SK-N-SH (cell line): ENCODE measurements around the gene GPR137. TPM values are rescaled to one million over a fixed set of nuclear protein-coding genes. Genes with fewer than 3 reads are reported as not detected.

Experiments used
- CTCF ChIA-PET: fragments of 300-600, 350-600 bp; formaldehyde crosslinking; extraction: SDS; loops from one replicate; lab custom pipeline; 2021; lab: Yijun Ruan, JAX
- POLR2A ChIA-PET: fragments of 350-600 bp; sonication (Branson Sonifier 250); formaldehyde crosslinking; extraction: SDS; loops from one replicate; lab custom pipeline; 2020; ENCODE audit warnings: antibody characterized with exemption, inconsistent platforms; lab: Yijun Ruan, JAX
- DNase-seq: peaks from one replicate; pipeline ENCODE4 v3.0.0; 2012
- H2AFZ ChIP-seq: fragments of 200-600 bp; sonication (generic); 2 replicates; pipeline ENCODE4 v1.8.1; 2016; ENCODE audit warnings: antibody characterized with exemption, mild to moderate bottlenecking, low read depth
- H3F3A ChIP-seq: fragments of 200-600 bp; sonication (generic); replicated peaks from 2 replicates; pipeline ENCODE3; 2016; ENCODE audit warnings: antibody characterized with exemption, mild to moderate bottlenecking; ENCODE audit not compliant: insufficient read depth
- H3K27ac ChIP-seq, 2 experiments: fragments of 200-500 bp in 1 of 2; fragments of 200-600 bp in 1 of 2; sonication (Bioruptor generic) in 1 of 2; sonication (generic), shearing (Covaris generic) in 1 of 2; 2 replicates each; pipeline versions ENCODE4 v1.5.1 to v1.6.1; 2014 to 2016; ENCODE audit warnings: low read depth in 2 of 2, inconsistent platforms in 1 of 2, low read length in 1 of 2, mild to moderate bottlenecking in 1 of 2, mixed read lengths in 1 of 2
- H3K27me3 ChIP-seq: fragments of 200-600 bp; sonication (generic), shearing (Covaris generic); 2 replicates; pipeline ENCODE4 v1.6.1; 2016; ENCODE audit warnings: mixed run types; ENCODE audit not compliant: insufficient read depth
- H3K36me3 ChIP-seq, 2 experiments: fragments of 200-500 bp in 1 of 2; fragments of 200-600 bp in 1 of 2; sonication (Bioruptor generic) in 1 of 2; sonication (generic) in 1 of 2; replicated peaks in 1 of 2; 2 replicates each; pipeline versions ENCODE3 to v1.5.1; 2014 to 2016; ENCODE audit warnings: low read length in 1 of 2, mild to moderate bottlenecking in 1 of 2; ENCODE audit not compliant: insufficient read depth in 2 of 2, control insufficient read depth in 1 of 2
- H3K4me1 ChIP-seq, 2 experiments: fragments of 200-500 bp in 1 of 2; fragments of 200-600 bp in 1 of 2; sonication (Bioruptor generic) in 1 of 2; sonication (generic), shearing (Covaris generic) in 1 of 2; 2 replicates each; pipeline versions ENCODE4 v1.5.1 to v1.6.1; 2014 to 2016; ENCODE audit warnings: low read depth in 1 of 2, low read length in 1 of 2, mixed run types in 1 of 2; ENCODE audit not compliant: insufficient read depth in 2 of 2, control insufficient read depth in 1 of 2
- H3K4me2 ChIP-seq: fragments of 200-600 bp; sonication (generic), shearing (Covaris generic); 2 replicates; pipeline ENCODE4 v1.6.1; 2017; ENCODE audit warnings: mixed run types
- H3K4me3 ChIP-seq, 2 experiments: fragments of 200-500 bp in 1 of 2; fragments of 200-600 bp in 1 of 2; sonication (Bioruptor generic) in 1 of 2; sonication (generic), shearing (Covaris generic) in 1 of 2; 2 replicates each; pipeline versions ENCODE4 v1.5.1 to v1.8.1; 2014 to 2016; ENCODE audit warnings: low read depth in 2 of 2, inconsistent platforms in 1 of 2, low read length in 1 of 2, mild to moderate bottlenecking in 1 of 2, mixed read lengths in 1 of 2, moderate library complexity in 1 of 2
- H3K79me2 ChIP-seq: fragments of 200-600 bp; sonication (generic); 2 replicates; pipeline ENCODE4 v1.8.1; 2017; ENCODE audit warnings: mild to moderate bottlenecking; ENCODE audit not compliant: insufficient read depth
- H3K9ac ChIP-seq: fragments of 200-600 bp; sonication (generic); 2 replicates; pipeline ENCODE4 v1.6.1; 2017; ENCODE audit warnings: mixed run types
- H3K9me2 ChIP-seq: fragments of 200-600 bp; sonication (generic); 2 replicates; pipeline ENCODE4 v1.6.1; 2017; ENCODE audit warnings: mixed run types
- H3K9me3 ChIP-seq: fragments of 200-600 bp; sonication (generic); 2 replicates; pipeline ENCODE4 v1.6.1; 2017; ENCODE audit warnings: mixed run types, mild to moderate bottlenecking, moderate library complexity
- H4K20me1 ChIP-seq: fragments of 200-600 bp; sonication (generic); 2 replicates; pipeline ENCODE4 v1.6.1; 2017; ENCODE audit warnings: mild to moderate bottlenecking, mixed run types; ENCODE audit not compliant: insufficient read depth
- CHD2 ChIP-seq: fragments of 150-350 bp; IDR thresholded peaks from 2 replicates; pipeline ENCODE4 v1.6.1; 2018; ENCODE audit warnings: low read length; ENCODE audit not compliant: partially characterized antibody
- CTCF ChIP-seq: fragments of 200-600 bp; sonication (generic); IDR thresholded peaks from 2 replicates; pipeline ENCODE4 v1.6.1; 2017; ENCODE audit warnings: antibody characterized with exemption, mild to moderate bottlenecking, moderate library complexity
- ELF1 ChIP-seq: IDR thresholded peaks from 2 replicates; pipeline ENCODE4 v1.4.0; 2012
- FOSL2 ChIP-seq: IDR thresholded peaks from 2 replicates; pipeline ENCODE4 v1.4.0; 2012; ENCODE audit warnings: low read depth, mild to moderate bottlenecking, moderate library complexity, borderline replicate concordance
- GABPA ChIP-seq: IDR thresholded peaks from 2 replicates; pipeline ENCODE4 v1.4.0; 2012; ENCODE audit warnings: low read depth, mild to moderate bottlenecking
- MAX ChIP-seq: IDR thresholded peaks from 2 replicates; pipeline ENCODE4 v1.4.0; 2012; ENCODE audit warnings: low read depth
- MEF2A ChIP-seq: IDR thresholded peaks from 2 replicates; pipeline ENCODE4 v1.4.0; 2012; ENCODE audit warnings: low read depth, borderline replicate concordance
- MXI1 ChIP-seq: IDR thresholded peaks from 2 replicates; pipeline ENCODE4 v1.6.1; 2012; ENCODE audit warnings: mild to moderate bottlenecking, low read depth, low read length, improper control_type of control experiment
- NFIC ChIP-seq: IDR thresholded peaks from 2 replicates; pipeline ENCODE4 v1.4.0; 2012; ENCODE audit warnings: borderline replicate concordance
- NRF1 ChIP-seq: IDR thresholded peaks from 2 replicates; pipeline ENCODE4 v1.6.1; 2012; ENCODE audit warnings: low read depth, mild to moderate bottlenecking, low read length
- RAD21 ChIP-seq: IDR thresholded peaks from 2 replicates; pipeline ENCODE4 v1.6.1; 2012; ENCODE audit warnings: mild to moderate bottlenecking, low read length
- RCOR1 ChIP-seq: fragments of 150-350 bp; IDR thresholded peaks from 2 replicates; pipeline ENCODE4 v1.6.1; 2017; ENCODE audit warnings: antibody characterized with exemption, low read length
- RXRA ChIP-seq: IDR thresholded peaks from 2 replicates; pipeline ENCODE4 v1.4.0; 2012; ENCODE audit warnings: low read depth, mild to moderate bottlenecking, borderline replicate concordance
- SIN3A ChIP-seq: IDR thresholded peaks from 2 replicates; pipeline ENCODE4 v1.6.1; 2012; ENCODE audit warnings: low read depth, mild to moderate bottlenecking, low read length, moderate library complexity, borderline replicate concordance
- SMC3 ChIP-seq: IDR thresholded peaks from 2 replicates; pipeline ENCODE4 v1.6.1; 2012; ENCODE audit warnings: low read depth, low read length, improper control_type of control experiment
- TCF12 ChIP-seq: IDR thresholded peaks from 2 replicates; pipeline ENCODE4 v1.4.0; 2012
- USF1 ChIP-seq: IDR thresholded peaks from 2 replicates; pipeline ENCODE4 v1.4.0; 2012; ENCODE audit warnings: low read depth, borderline replicate concordance
- YY1 ChIP-seq: IDR thresholded peaks from 2 replicates; pipeline ENCODE4 v1.4.0; 2012; ENCODE audit warnings: low read depth, mild to moderate bottlenecking
- ZBTB33 ChIP-seq: IDR thresholded peaks from 2 replicates; pipeline ENCODE4 v1.4.0; 2012; ENCODE audit warnings: low read depth, borderline replicate concordance
- WGBS: methylation state at CpG from one replicate; pipeline ENCODE4 v1.1.6; 2017; ENCODE audit warnings: low lambda C conversion rate; 5-methylcytosine and 5-hydroxymethylcytosine counted together
- polyA plus RNA-seq, 3 experiments: library from polyadenylated mRNA; depleted of rRNA; stranded (reverse); fragments of >200 nt; gene quantifications; 2 replicates each; pipeline ENCODE4 v1.2.3, GENCODE V29; 2012

The GPR137 gene
- polyA plus RNA-seq, 1 of the 3 experiments (the other 2 are of a cell fraction), result 29.9 TPM

- H3K27me3 ChIP-seq, result no peaks in the 10 kb centered on the region
- H3F3A ChIP-seq, result peaks cover 12% of the 10 kb centered on the region
- POLR2A ChIA-PET, result no interaction called here
- H3K36me3 ChIP-seq, result no peaks in the 10 kb centered on the region
- no peaks in the 10 kb centered on the region for H3K9me2 ChIP-seq
- no peak overlapping the region for H2AFZ ChIP-seq
- no peaks in the 10 kb centered on the region for H3K9me3 ChIP-seq
- no peak overlapping the region for H3K4me2 ChIP-seq
- no peak overlapping the region for H3K27ac ChIP-seq
- DNase-seq, result no peak
- TF ChIP-seq TCF12 (no peak), RCOR1 (no peak), ELF1 (no peak), MXI1 (no peak), NRF1 (no peak), YY1 (no peak), RXRA (no peak), FOSL2 (no peak), ZBTB33 (no peak), USF1 (no peak), SIN3A (no peak), SMC3 (no peak), MEF2A (no peak)
- no peaks in the 10 kb centered on the region for H4K20me1 ChIP-seq
- 89% methylated on average over 11 of the region's 11 CpGs for WGBS
- H3K4me1 ChIP-seq, result peaks cover 4 to 6% of the 10 kb centered on the region in 2 experiments; a peak in 2 of 4 replicates
- H3K79me2 ChIP-seq, result no peaks in the 10 kb centered on the region
- no peak overlapping the region for H3K9ac ChIP-seq
- CTCF ChIA-PET, result interaction anchor here (0.8 to 2.0 kb wide), 5 partner anchors 11 to 59 kb away, joined by 3 to 9 read pairs (median 3); partner anchors contain the start of genes PRDX5 and TRMT112
- no peak overlapping the region for H3K4me3 ChIP-seq
Measured at GRCh38 chr11:64330888-64331287, 45.2 kb downstream of the GPR137 start.

- H3K9me2 ChIP-seq, result no peaks in the 10 kb centered on the region
- peak overlapping the region; percentile 71; the same call in 1 of the 2 replicates for H2AFZ ChIP-seq
- DNase-seq, result peak; percentile 65
- ChIA-PET CTCF (interaction anchor here (0.6 to 2.0 kb wide), 12 partner anchors 8 to 60 kb away, joined by 3 to 9 read pairs (median 3); partner anchors contain the start of genes ESRRA, PRDX5 and TRMT112), POLR2A (interaction anchor here (0.6 kb wide), 1 partner anchor 59 kb away, joined by 6 read pairs; no protein-coding TSS in a partner anchor)
- H4K20me1 ChIP-seq, result no peaks in the 10 kb centered on the region
- no peak overlapping the region for H3K9ac ChIP-seq
- H3K79me2 ChIP-seq, result no peaks in the 10 kb centered on the region
- no peak overlapping the region for H3K4me2 ChIP-seq
- no peaks in the 10 kb centered on the region for H3K36me3 ChIP-seq
- H3K9me3 ChIP-seq, result no peaks in the 10 kb centered on the region
- no peak overlapping the region for H3K27ac ChIP-seq
- H3K4me1 ChIP-seq, result peaks cover 4 to 6% of the 10 kb centered on the region in 2 experiments; a peak in 2 of 4 replicates
- peaks cover 12% of the 10 kb centered on the region for H3F3A ChIP-seq
- 46% methylated on average over 11 of the region's 20 CpGs for WGBS
- H3K4me3 ChIP-seq, result no peak overlapping the region
- no peaks in the 10 kb centered on the region for H3K27me3 ChIP-seq
- TF ChIP-seq RAD21 (peak; percentile 44), CHD2 (no peak), SIN3A (no peak), ZBTB33 (no peak), CTCF (peak; percentile 72), GABPA (no peak), NRF1 (no peak), MAX (peak; percentile 57; the same call in 1 of the 2 replicates), FOSL2 (peak; percentile 42; the same call in 1 of the 2 replicates), NFIC (peak; percentile 79), TCF12 (no peak), SMC3 (peak; percentile 34)
Measured at GRCh38 chr11:64331569-64332371, 46.1 kb downstream of the GPR137 start.
